ENCODE measurements around the gene LENG1. TPM values are rescaled to one million over a fixed set of nuclear protein-coding genes. Genes with fewer than 3 reads are reported as not detected.

The LENG1 gene
- total RNA-seq, 1 donor from 2014 or later = 8.7 TPM

- DNase-seq (ENCODE audit: low read depth) = peak; percentile 40
Measured at GRCh38 chr19:54114340-54115108, 45.0 kb downstream of the LENG1 start.

GRCh38 chr19:54109651-54110050 lies 49.9 kb downstream of the LENG1 start:
- no peak for DNase-seq (ENCODE audit: low read depth)

GRCh38 chr19:54108496-54108895 lies 51.0 kb downstream of the LENG1 start:
- DNase-seq (ENCODE audit: low read depth) = no peak

GRCh38 chr19:54107876-54108490 lies 51.5 kb downstream of the LENG1 start:
- no peak for DNase-seq (ENCODE audit: low read depth)

- DNase-seq (ENCODE audit: low read depth) = no peak
Measured at GRCh38 chr19:54106716-54107115, 52.8 kb downstream of the LENG1 start.

GRCh38 chr19:54105796-54106195 lies 53.7 kb downstream of the LENG1 start:
- no peak for DNase-seq (ENCODE audit: low read depth)

Other genes with a start within 250 kb of the LENG1 start
- gene CACNG8, start 196.8 kb downstream of the LENG1 start, total RNA-seq = 0.03 TPM in 1 of 2 replicates, not detected in the other
- gene CACNG6, start 168.1 kb downstream of the LENG1 start, total RNA-seq = 22.8 and 30.8 TPM in 2 replicates
- not detected in 2 replicates for gene VSTM1, start 95.8 kb downstream of the LENG1 start, total RNA-seq
- gene TARM1, start 78.4 kb downstream of the LENG1 start, total RNA-seq = not detected in 2 replicates
- 0.10 TPM in 1 of 2 replicates, not detected in the other for gene OSCAR, start 58.9 kb downstream of the LENG1 start, total RNA-seq
- 51.3 and 53.7 TPM in 2 replicates for gene NDUFA3, start 56.9 kb downstream of the LENG1 start, total RNA-seq
- 13.0 and 17.8 TPM in 2 replicates for gene TFPT, start 44.1 kb downstream of the LENG1 start, total RNA-seq
- 48.0 and 59.0 TPM in 2 replicates for gene PRPF31, start 44.0 kb downstream of the LENG1 start, total RNA-seq
- gene CNOT3, start 22.0 kb downstream of the LENG1 start, total RNA-seq = 17.0 and 17.2 TPM in 2 replicates
- gene TMC4, start 13.4 kb upstream of the LENG1 start, total RNA-seq = 0.86 and 4.2 TPM in 2 replicates
- gene MBOAT7, start 29.9 kb upstream of the LENG1 start, total RNA-seq = 48.5 and 59.6 TPM in 2 replicates
- 95.1 and 104 TPM in 2 replicates for gene TSEN34, start 31.6 kb upstream of the LENG1 start, total RNA-seq
- 937 and 1,223 TPM in 2 replicates for gene RPS9, start 41.1 kb upstream of the LENG1 start, total RNA-seq
- gene LILRB3, start 63.3 kb upstream of the LENG1 start, total RNA-seq = not detected in 2 replicates
- gene LILRA6, start 83.1 kb upstream of the LENG1 start, total RNA-seq = not detected in 2 replicates
- gene LILRB5, start 97.6 kb upstream of the LENG1 start, total RNA-seq = not detected in 2 replicates
- gene LILRB2, start 121.4 kb upstream of the LENG1 start, total RNA-seq = not detected in 2 replicates
- gene LILRA5, start 153.4 kb upstream of the LENG1 start, total RNA-seq = not detected in 2 replicates
- not detected in 2 replicates for gene LILRA4, start 179.4 kb upstream of the LENG1 start, total RNA-seq
- gene LAIR1, start 205.2 kb upstream of the LENG1 start, total RNA-seq = not detected in 2 replicates